Measurements from ENCODE around the gene AURKB. TPM values are rescaled to one million over a fixed set of nuclear protein-coding genes. Genes with fewer than 3 reads are reported as not detected.
A peak's percentile ranks its signal among the peaks of the same experiment; 100 is the strongest.

Gene AURKB
- total and polyA plus RNA-seq, 2 of the 13 experiments (the other 11 are each of a cell fraction or from before 2014, with no cell fraction given): 29.5 to 75.3 TPM

DNA sequence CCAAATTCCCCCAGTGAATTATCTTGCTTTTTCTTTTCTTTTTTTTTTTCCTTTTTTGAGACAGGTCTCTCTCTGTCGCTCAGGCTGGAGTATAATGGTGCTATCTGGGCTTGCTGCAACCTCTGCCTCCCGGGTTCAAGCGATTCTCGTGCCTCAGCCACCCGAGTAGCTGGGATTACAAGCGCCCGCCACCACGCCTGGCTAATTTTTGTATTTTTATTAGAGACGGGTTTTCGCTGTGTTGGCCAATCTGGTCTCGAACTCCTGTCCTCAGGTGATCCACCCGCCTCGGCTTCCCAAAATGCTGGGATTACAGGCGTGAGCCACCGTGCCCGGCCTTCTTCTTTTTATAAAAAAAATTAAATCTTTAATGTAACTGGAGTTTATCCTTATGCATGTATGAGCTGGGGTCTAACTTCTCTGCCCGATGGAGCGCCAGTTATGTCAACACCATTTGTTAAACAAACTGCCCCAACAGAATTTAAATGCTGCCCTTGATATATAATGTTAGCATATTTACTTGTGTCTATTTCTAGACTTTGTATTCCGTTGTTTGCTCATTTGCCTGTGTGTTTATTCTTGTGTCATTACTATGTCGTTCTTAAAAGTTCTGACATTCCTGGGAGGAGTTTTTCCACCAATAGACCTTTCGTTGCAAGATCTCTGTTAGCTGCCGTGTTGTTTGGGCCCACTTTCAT lies 535 bp upstream of the AURKB start (continued):
- TF ChIP-seq, protein P1, sequence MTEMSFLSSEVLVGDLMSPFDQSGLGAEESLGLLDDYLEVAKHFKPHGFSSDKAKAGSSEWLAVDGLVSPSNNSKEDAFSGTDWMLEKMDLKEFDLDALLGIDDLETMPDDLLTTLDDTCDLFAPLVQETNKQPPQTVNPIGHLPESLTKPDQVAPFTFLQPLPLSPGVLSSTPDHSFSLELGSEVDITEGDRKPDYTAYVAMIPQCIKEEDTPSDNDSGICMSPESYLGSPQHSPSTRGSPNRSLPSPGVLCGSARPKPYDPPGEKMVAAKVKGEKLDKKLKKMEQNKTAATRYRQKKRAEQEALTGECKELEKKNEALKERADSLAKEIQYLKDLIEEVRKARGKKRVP (CRISPR knock-in tag; IDR thresholded peaks at IDR 0.05): no peak
- TF ChIP-seq ZNF34 (CRISPR knock-in tag; IDR thresholded peaks at IDR 0.05; ENCODE audit: borderline replicate concordance): no peak
- TF ChIP-seq DNMT3B (CRISPR knock-in tag; conservative IDR thresholded peaks at IDR 0.05): no peak
- TF ChIP-seq ZNF660 (CRISPR knock-in tag; IDR thresholded peaks at IDR 0.05; ENCODE audit: borderline replicate concordance, low read depth): no peak
- no peak for TF ChIP-seq MIXL1 (CRISPR knock-in tag; IDR thresholded peaks at IDR 0.05)
- no peak for TF ChIP-seq PHB2 (IDR thresholded peaks at IDR 0.05; ENCODE audit: partially characterized antibody)
- no peak for TF ChIP-seq ZNF549 (CRISPR knock-in tag; IDR thresholded peaks at IDR 0.05)
- TF ChIP-seq, protein P2, sequence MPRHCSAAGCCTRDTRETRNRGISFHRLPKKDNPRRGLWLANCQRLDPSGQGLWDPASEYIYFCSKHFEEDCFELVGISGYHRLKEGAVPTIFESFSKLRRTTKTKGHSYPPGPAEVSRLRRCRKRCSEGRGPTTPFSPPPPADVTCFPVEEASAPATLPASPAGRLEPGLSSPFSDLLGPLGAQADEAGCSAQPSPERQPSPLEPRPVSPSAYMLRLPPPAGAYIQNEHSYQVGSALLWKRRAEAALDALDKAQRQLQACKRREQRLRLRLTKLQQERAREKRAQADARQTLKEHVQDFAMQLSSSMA (CRISPR knock-in tag; IDR thresholded peaks at IDR 0.05): no peak
- TF ChIP-seq MIER2 (CRISPR knock-in tag; IDR thresholded peaks at IDR 0.05): no peak
- no peak for TF ChIP-seq PCBP1 (IDR thresholded peaks at IDR 0.05; ENCODE audit: borderline replicate concordance, low read depth, low read length)
- no peak for TF ChIP-seq FOSL2 (CRISPR knock-in tag; IDR thresholded peaks at IDR 0.05)
- no peak for TF ChIP-seq ERF (CRISPR knock-in tag; IDR thresholded peaks at IDR 0.05)
- peak; percentile 26; the same call in 1 of the 2 replicates for TF ChIP-seq ELF3 (CRISPR knock-in tag; IDR thresholded peaks at IDR 0.05)
- TF ChIP-seq HOXA3 (CRISPR knock-in tag; IDR thresholded peaks at IDR 0.05): no peak
- TF ChIP-seq, protein P3, sequence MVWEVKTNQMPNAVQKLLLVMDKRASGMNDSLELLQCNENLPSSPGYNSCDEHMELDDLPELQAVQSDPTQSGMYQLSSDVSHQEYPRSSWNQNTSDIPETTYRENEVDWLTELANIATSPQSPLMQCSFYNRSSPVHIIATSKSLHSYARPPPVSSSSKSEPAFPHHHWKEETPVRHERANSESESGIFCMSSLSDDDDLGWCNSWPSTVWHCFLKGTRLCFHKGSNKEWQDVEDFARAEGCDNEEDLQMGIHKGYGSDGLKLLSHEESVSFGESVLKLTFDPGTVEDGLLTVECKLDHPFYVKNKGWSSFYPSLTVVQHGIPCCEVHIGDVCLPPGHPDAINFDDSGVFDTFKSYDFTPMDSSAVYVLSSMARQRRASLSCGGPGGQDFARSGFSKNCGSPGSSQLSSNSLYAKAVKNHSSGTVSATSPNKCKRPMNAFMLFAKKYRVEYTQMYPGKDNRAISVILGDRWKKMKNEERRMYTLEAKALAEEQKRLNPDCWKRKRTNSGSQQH (CRISPR knock-in tag; IDR thresholded peaks at IDR 0.05; ENCODE audit: low read depth): no peak
- TF ChIP-seq ZNF850 (CRISPR knock-in tag; conservative IDR thresholded peaks at IDR 0.05): 0 out of 2 replicates have a peak, but pooled peaks have one; percentile 61
- peak; percentile 93 for TF ChIP-seq FOXA3 (CRISPR knock-in tag; IDR thresholded peaks at IDR 0.05)
- TF ChIP-seq, protein P4, sequence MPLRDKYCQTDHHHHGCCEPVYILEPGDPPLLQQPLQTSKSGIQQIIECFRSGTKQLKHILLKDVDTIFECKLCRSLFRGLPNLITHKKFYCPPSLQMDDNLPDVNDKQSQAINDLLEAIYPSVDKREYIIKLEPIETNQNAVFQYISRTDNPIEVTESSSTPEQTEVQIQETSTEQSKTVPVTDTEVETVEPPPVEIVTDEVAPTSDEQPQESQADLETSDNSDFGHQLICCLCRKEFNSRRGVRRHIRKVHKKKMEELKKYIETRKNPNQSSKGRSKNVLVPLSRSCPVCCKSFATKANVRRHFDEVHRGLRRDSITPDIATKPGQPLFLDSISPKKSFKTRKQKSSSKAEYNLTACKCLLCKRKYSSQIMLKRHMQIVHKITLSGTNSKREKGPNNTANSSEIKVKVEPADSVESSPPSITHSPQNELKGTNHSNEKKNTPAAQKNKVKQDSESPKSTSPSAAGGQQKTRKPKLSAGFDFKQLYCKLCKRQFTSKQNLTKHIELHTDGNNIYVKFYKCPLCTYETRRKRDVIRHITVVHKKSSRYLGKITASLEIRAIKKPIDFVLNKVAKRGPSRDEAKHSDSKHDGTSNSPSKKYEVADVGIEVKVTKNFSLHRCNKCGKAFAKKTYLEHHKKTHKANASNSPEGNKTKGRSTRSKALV (CRISPR knock-in tag; IDR thresholded peaks at IDR 0.05): no peak
- TF ChIP-seq, protein P5, sequence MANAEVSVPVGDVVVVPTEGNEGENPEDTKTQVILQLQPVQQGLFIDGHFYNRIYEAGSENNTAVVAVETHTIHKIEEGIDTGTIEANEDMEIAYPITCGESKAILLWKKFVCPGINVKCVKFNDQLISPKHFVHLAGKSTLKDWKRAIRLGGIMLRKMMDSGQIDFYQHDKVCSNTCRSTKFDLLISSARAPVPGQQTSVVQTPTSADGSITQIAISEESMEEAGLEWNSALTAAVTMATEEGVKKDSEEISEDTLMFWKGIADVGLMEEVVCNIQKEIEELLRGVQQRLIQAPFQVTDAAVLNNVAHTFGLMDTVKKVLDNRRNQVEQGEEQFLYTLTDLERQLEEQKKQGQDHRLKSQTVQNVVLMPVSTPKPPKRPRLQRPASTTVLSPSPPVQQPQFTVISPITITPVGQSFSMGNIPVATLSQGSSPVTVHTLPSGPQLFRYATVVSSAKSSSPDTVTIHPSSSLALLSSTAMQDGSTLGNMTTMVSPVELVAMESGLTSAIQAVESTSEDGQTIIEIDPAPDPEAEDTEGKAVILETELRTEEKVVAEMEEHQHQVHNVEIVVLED (CRISPR knock-in tag; IDR thresholded peaks at IDR 0.05; ENCODE audit: borderline replicate concordance): no peak
- TF ChIP-seq PLRG1 (conservative IDR thresholded peaks at IDR 0.05): no peak
- TF ChIP-seq, protein P6, sequence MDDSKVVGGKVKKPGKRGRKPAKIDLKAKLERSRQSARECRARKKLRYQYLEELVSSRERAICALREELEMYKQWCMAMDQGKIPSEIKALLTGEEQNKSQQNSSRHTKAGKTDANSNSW (CRISPR knock-in tag; IDR thresholded peaks at IDR 0.05; ENCODE audit: borderline replicate concordance): no peak
- TF ChIP-seq, protein P7, sequence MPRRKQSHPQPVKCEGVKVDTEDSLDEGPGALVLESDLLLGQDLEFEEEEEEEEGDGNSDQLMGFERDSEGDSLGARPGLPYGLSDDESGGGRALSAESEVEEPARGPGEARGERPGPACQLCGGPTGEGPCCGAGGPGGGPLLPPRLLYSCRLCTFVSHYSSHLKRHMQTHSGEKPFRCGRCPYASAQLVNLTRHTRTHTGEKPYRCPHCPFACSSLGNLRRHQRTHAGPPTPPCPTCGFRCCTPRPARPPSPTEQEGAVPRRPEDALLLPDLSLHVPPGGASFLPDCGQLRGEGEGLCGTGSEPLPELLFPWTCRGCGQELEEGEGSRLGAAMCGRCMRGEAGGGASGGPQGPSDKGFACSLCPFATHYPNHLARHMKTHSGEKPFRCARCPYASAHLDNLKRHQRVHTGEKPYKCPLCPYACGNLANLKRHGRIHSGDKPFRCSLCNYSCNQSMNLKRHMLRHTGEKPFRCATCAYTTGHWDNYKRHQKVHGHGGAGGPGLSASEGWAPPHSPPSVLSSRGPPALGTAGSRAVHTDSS (CRISPR knock-in tag; conservative IDR thresholded peaks at IDR 0.05): no peak
- TF ChIP-seq BCL6 (CRISPR knock-in tag; IDR thresholded peaks at IDR 0.05): peak; percentile 95

All from HepG2 (cell line).